ENCODE measurements around the gene NCF2. TPM values are rescaled to one million over a fixed set of nuclear protein-coding genes. Genes with fewer than 3 reads are reported as not detected.
A peak's percentile ranks its signal among the peaks of the same experiment; 100 is the strongest.

NCF2 gene
- total RNA-seq, 6 experiments from 2014 or later = 0.61 to 2.8 (median 1.5) TPM

DNA sequence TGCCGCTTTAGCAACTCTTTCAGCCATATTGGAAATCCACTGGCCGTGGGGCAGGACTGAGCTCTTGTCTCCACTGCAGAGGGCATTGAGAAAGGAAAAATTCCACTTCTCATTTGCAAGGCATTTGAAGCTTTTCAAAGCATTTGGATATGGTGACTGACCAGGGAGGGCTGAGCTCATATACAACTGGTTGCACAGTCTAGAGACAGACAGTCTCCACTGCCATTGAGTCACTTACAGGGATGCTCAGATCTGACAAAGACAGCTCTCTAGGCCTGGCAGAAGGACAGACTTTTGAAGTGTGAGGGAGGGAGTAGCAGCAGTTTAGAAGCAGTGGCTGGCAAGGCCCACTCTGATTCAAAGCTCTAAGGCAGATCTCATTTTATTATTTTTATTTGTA is 24.2 kb downstream of the NCF2 start:
- peak; percentile 24 for DNase-seq
- H3K4me1 Mint-ChIP-seq (ENCODE audit: low read depth) = peaks cover 44% of the 10 kb centered on the region
- TF ChIP-seq, protein P1, sequence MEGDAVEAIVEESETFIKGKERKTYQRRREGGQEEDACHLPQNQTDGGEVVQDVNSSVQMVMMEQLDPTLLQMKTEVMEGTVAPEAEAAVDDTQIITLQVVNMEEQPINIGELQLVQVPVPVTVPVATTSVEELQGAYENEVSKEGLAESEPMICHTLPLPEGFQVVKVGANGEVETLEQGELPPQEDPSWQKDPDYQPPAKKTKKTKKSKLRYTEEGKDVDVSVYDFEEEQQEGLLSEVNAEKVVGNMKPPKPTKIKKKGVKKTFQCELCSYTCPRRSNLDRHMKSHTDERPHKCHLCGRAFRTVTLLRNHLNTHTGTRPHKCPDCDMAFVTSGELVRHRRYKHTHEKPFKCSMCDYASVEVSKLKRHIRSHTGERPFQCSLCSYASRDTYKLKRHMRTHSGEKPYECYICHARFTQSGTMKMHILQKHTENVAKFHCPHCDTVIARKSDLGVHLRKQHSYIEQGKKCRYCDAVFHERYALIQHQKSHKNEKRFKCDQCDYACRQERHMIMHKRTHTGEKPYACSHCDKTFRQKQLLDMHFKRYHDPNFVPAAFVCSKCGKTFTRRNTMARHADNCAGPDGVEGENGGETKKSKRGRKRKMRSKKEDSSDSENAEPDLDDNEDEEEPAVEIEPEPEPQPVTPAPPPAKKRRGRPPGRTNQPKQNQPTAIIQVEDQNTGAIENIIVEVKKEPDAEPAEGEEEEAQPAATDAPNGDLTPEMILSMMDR (IDR thresholded peaks at IDR 0.05) = no peak
- no peaks in the 10 kb centered on the region for H3K9me3 Mint-ChIP-seq
- H3K27me3 Mint-ChIP-seq (ENCODE audit: insufficient read depth) = peaks cover 2% of the 10 kb centered on the region
- no peak overlapping the region for H3K4me3 Mint-ChIP-seq
- no peaks in the 10 kb centered on the region for H3K36me3 Mint-ChIP-seq (ENCODE audit: low read depth)
- no peak overlapping the region for H3K27ac Mint-ChIP-seq

DNA sequence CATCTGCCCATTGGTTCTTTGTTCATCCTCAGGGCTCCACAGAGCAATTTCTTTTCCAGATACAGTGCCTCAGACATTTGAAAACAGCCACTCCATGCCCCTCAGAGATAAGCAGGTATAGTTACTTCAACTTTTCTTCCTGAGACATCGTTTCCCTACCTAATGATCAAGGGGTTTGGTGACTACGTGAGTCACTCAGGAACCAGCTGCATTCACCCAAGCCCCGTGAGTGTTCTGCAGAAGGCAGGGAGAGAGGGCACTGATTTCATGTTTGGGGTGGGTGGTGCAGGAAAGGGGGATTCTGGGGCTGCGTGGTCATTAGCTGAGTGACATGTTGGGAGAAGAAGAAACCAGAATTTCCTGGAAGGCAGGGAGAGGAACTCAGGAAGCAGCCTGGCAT is 25.0 kb downstream of the NCF2 start:
- TF ChIP-seq, protein P1 (IDR thresholded peaks at IDR 0.05) = no peak
- Mint-ChIP-seq H3K9me3 (no peaks in the 10 kb centered on the region), H3K27ac (no peak overlapping the region)

DNA sequence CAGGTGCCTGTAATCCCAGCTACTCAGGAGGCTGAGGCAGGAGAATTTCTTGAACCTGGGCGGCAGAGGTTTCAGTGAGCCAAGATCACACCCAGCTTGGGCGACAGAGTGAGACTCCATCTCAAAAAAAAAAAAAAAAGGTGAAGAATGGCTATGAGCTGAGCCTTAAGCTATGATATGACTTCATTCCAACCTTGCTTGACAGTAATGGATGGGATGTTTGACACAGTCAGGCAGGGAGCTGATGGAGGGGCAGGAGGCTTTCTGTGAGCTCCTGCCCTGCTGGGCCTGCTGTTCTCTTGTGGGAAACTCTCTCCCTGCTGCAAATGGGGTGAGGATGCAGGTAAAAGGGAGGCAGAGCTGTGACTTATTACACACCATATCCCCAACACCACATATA is 27.6 kb downstream of the NCF2 start:
- Mint-ChIP-seq H3K27me3 (ENCODE audit: insufficient read depth) (peaks cover 3% of the 10 kb centered on the region), H3K4me3 (no peak overlapping the region)
- TF ChIP-seq, protein P1 (IDR thresholded peaks at IDR 0.05) = no peak

More for the DNA sequence above, 25.0 kb downstream of the NCF2 start:
- Mint-ChIP-seq H3K4me3 (no peak overlapping the region), H3K27me3 (ENCODE audit: insufficient read depth) (peaks cover 3% of the 10 kb centered on the region), H3K4me1 (ENCODE audit: low read depth) (peaks cover 44% of the 10 kb centered on the region), H3K36me3 (ENCODE audit: low read depth) (no peaks in the 10 kb centered on the region)
- no peak for DNase-seq

DNA sequence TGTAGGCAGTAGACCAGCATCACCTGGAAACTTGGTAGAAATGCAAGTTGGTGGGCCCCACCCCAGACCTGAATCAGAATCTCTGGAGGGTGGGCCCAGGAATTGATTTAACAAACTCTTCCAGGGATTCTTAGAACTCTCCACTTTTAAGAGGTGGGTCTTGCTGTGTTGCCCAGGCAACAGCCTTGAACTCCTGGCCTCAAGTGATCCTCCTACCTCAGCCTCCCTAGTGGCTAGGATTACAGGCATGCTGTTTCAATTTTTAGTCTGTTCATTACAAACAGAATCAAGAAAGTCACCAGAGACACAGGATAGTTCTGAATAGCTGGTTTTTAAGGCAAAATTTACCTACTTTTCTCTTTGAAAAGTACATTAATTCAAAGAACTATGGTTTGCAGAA is 31.2 kb downstream of the NCF2 start:
- no peak for DNase-seq
- Mint-ChIP-seq H3K9me3 (no peaks in the 10 kb centered on the region), H3K4me1 (ENCODE audit: low read depth) (no peaks in the 10 kb centered on the region), H3K27ac (no peak overlapping the region), H3K27me3 (ENCODE audit: insufficient read depth) (peaks cover 5% of the 10 kb centered on the region), H3K4me3 (no peak overlapping the region), H3K36me3 (ENCODE audit: low read depth) (peaks cover 17% of the 10 kb centered on the region; the same call in 1 of the 2 replicates)
- TF ChIP-seq, protein P1 (IDR thresholded peaks at IDR 0.05) = no peak

More for the DNA sequence above, 27.6 kb downstream of the NCF2 start:
- no peaks in the 10 kb centered on the region for H3K36me3 Mint-ChIP-seq (ENCODE audit: low read depth)
- H3K4me1 Mint-ChIP-seq (ENCODE audit: low read depth) = peaks cover 24% of the 10 kb centered on the region
- H3K9me3 Mint-ChIP-seq = no peaks in the 10 kb centered on the region
- H3K27ac Mint-ChIP-seq = no peak overlapping the region
- DNase-seq = no peak

DNA sequence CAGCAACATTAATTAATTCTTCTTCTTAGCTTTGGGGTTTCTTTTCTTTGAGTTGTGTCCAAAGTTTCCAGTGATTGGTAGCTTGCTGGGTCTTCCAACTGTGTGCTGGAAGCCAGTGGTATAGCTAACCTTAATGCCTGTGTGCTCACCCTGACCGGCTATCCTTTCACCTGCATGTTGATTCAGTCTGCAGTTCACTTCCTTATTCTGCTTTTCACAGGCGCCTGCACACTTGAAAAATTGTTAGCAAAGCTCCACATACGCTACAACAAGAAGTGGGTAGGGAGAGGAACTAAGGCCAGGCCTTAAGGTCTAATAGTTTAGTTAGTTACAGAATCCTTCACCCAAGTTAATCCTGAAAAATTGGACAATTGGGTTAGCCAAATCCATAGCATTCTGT is 35.7 kb downstream of the NCF2 start:
- peaks cover 1% of the 10 kb centered on the region; the same call in 1 of the 2 replicates for H3K27me3 Mint-ChIP-seq (ENCODE audit: insufficient read depth)
- DNase-seq = no peak
- H3K36me3 Mint-ChIP-seq (ENCODE audit: low read depth) = peaks cover 40% of the 10 kb centered on the region
- H3K27ac Mint-ChIP-seq = no peak overlapping the region
- H3K9me3 Mint-ChIP-seq = no peaks in the 10 kb centered on the region
- no peak overlapping the region for H3K4me3 Mint-ChIP-seq
- TF ChIP-seq, protein P1 (IDR thresholded peaks at IDR 0.05) = no peak
- peaks cover 8% of the 10 kb centered on the region; the same call in 1 of the 2 replicates for H3K4me1 Mint-ChIP-seq (ENCODE audit: low read depth)

DNA sequence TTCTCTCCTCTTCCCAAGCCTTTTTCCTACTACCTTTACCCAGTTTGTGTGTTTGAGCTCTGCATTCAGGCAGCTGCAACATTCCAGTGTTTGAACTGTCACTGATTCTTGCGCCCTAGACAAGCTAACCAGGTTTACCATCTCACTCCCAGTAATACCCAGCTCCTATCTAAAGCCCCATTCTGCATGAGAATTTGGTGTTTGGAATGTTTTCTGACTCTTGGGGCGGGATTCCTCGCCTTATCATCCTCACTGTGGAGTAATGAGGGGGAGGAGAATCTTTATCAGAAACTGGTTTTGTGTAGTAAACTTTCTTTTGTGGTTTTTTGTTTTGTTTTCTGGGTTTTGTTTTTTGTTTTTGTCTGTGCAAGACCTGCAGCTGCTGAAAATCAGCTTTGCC is 36.5 kb downstream of the NCF2 start:
- H3K27ac Mint-ChIP-seq = no peak overlapping the region
- no peak overlapping the region for H3K4me3 Mint-ChIP-seq
- TF ChIP-seq, protein P1 (IDR thresholded peaks at IDR 0.05) = no peak
- no peaks in the 10 kb centered on the region for H3K9me3 Mint-ChIP-seq
- peaks cover 1% of the 10 kb centered on the region; the same call in 1 of the 2 replicates for H3K27me3 Mint-ChIP-seq (ENCODE audit: insufficient read depth)
- peaks cover 8% of the 10 kb centered on the region; the same call in 1 of the 2 replicates for H3K4me1 Mint-ChIP-seq (ENCODE audit: low read depth)
- no peak for DNase-seq
- peaks cover 40% of the 10 kb centered on the region for H3K36me3 Mint-ChIP-seq (ENCODE audit: low read depth)

Measured in HFFc6 (cell line).